GM12875 (cell line): Measurements from ENCODE around the gene ZIC1.
A peak's percentile ranks its signal among the peaks of the same experiment; 100 is the strongest.

Source experiments
- H3K4me3 ChIP-seq: one replicate; pipeline ENCODE4 v1.5.1; 2011; ENCODE audit warnings: low read depth, low read length, control low read depth
- CTCF ChIP-seq: IDR thresholded peaks from 2 replicates; pipeline ENCODE4 v1.5.1; 2011; ENCODE audit warnings: low read depth, mild to moderate bottlenecking, control low read depth, inconsistent platforms, low read length, moderate library complexity, borderline replicate concordance; ENCODE audit not compliant: insufficient read depth

ZIC1 gene

DNA sequence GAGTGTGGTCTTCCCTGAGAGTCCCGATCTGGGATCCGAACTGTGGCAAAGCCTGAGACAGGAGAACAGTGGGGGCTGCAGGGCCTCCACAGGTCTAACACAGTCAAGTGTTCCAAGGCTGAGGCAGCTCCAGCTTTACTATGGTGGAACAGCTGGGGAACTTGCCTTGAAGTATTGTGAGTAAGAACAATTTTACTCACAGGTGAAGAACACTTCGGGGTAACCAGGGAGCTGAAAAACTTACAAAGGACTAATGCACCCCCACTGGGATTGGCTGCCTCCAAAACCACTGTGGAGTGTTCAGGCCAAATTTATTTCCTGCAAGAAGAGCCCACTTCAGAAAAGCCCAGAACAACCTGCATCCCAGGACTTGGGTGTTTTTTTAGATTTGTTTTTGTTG is 28.2 kb upstream of the ZIC1 start:
- no peak overlapping the region for H3K4me3 ChIP-seq
- no peak for TF ChIP-seq CTCF

DNA sequence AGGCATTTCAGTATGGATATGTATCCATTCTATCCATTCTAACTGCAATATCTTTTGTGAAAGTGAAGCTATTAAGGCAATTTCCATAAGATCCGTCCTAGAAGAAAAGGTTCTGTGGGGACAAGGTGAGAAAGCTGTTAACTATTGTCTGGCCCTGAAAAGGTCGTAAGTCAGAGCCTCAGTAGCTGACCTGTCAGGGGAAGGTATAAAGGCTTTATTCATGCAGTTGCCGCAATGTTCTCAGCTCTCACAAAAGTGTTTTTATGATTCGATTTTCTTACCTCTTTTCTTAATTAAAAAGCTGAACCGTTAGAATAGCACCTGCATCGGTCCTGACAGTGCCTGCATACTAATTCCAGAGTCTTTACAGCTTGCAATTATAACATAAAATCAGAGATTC is 27.6 kb upstream of the ZIC1 start:
- no peak for TF ChIP-seq CTCF
- no peak overlapping the region for H3K4me3 ChIP-seq

GRCh38 chr3:147383617-147384016 is 25.5 kb upstream of the ZIC1 start:
- no peak overlapping the region for H3K4me3 ChIP-seq
- TF ChIP-seq CTCF: peak; percentile 35; the same call in 1 of the 2 replicates

DNA sequence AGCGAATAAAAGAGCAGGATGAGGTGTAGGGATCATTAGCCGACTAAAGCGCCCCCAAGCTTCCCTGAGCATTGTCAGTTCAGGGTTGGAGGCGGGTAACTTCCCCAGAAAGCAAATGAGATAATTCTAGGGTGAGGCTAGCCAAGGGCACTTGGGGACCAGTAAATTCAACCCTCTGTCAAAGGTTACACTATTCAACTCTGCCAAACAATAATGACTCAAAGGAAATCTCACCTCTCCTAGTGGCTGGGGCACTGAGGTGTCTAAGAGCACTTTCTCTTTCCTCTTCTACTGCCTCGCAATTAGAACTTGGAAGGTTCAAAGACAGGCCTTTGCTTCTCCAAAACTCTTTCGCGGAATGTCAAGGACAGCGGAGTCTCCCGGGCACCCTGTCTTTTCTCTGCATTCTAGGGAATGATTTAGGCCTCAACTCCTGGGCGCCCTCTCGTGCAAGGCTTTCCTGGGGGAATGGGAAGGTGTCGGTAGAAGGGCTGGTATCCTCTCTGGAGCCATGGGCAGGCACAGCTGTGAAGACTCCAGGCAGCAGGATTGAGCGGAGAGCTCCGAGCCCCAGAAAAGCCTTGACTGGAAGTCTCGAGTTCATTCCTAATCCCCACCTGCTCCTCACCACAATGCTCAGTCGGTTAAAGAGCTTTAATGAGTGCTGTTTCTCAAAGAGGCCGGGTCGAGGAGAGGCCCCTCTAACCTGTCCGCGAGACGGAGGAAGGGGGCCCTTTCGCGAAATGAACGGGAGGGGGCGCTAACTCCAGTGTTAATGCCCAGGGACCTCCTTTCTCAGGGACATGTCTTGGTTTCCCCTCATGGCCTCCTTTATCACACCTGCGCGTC is 24.7 kb upstream of the ZIC1 start:
- TF ChIP-seq CTCF: peak; percentile 35
- H3K4me3 ChIP-seq: no peak overlapping the region

GRCh38 chr3:147385059-147386012 is 23.8 kb upstream of the ZIC1 start:
- no peak overlapping the region for H3K4me3 ChIP-seq

GRCh38 chr3:147387291-147387884 is 21.8 kb upstream of the ZIC1 start:
- no peak overlapping the region for H3K4me3 ChIP-seq
- TF ChIP-seq CTCF: no peak

More at GRCh38 chr3:147385059-147386012, 23.8 kb upstream of the ZIC1 start:
- no peak for TF ChIP-seq CTCF
